ENCODE measurements around the gene COL4A4.

Gene COL4A4

DNA sequence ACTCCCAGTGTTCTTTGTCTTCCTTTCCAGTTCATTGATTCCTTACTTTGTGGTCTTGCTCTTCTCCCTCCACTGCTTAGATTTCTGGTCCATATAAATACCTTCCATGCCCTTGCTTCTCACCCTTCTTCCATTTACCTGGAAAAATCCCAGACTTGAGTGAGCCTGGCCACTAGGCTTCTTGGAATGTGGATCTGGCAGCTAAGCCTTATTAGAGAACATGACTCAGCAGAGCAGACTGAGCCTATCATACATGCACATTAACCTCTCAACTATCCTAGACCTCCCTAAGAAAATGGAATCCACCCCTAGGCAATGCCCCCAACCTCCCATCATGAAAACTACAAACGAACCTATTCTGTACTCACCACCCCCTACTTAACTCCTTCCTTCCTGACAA, 200.5 kb downstream of the COL4A4 start:
- H3F3A ChIP-seq (ENCODE audit: insufficient read depth, low read length) = no peaks in the 10 kb centered on the region
- H4K20me1 ChIP-seq (ENCODE audit: insufficient read depth, low read length) = no peaks in the 10 kb centered on the region
- no peak overlapping the region for H3K4me2 ChIP-seq (ENCODE audit: low read depth, low read length)

GRCh38 chr2:226962176-226962773, 201.7 kb downstream of the COL4A4 start:
- no peaks in the 10 kb centered on the region for H3K36me3 ChIP-seq (replicated peaks; ENCODE audit: insufficient read depth, low read length)
- no peak overlapping the region for H3K4me3 ChIP-seq (ENCODE audit: low read length)
- no peak for TF ChIP-seq EZH2 (optimal IDR thresholded peaks at IDR 0.05; ENCODE audit: low read depth, low read length)
- TF ChIP-seq CTCF (IDR thresholded peaks at IDR 0.05; ENCODE audit: low read length) = no peak
- no peak for TF ChIP-seq EZH2phosphoT487 (IDR thresholded peaks at IDR 0.05; ENCODE audit: low read length)
- no peak overlapping the region for H3K9ac ChIP-seq (ENCODE audit: low read length)
- no peak overlapping the region for H3K27ac ChIP-seq (ENCODE audit: low read length)
- H3F3A ChIP-seq (ENCODE audit: insufficient read depth, low read length) = no peaks in the 10 kb centered on the region
- no peaks in the 10 kb centered on the region for H3K9me3 ChIP-seq (replicated peaks; ENCODE audit: insufficient read depth, low read length)
- H3K79me2 ChIP-seq (ENCODE audit: low read length) = 0 out of 2 replicates have a peak, but pooled peaks cover 3% of the 10 kb centered on the region
- no peak overlapping the region for H2AFZ ChIP-seq (ENCODE audit: low read length)
- H4K20me1 ChIP-seq (ENCODE audit: insufficient read depth, low read length) = no peaks in the 10 kb centered on the region
- no peak for DNase-seq
- H3K27me3 ChIP-seq (replicated peaks; ENCODE audit: insufficient read depth, low read length) = no peaks in the 10 kb centered on the region
- H3K9me2 ChIP-seq (replicated peaks; ENCODE audit: insufficient read depth, low read length) = no peaks in the 10 kb centered on the region
- no peaks in the 10 kb centered on the region for H3K4me1 ChIP-seq (ENCODE audit: low read length)
- H3K4me2 ChIP-seq (ENCODE audit: low read depth, low read length) = no peak overlapping the region

More for the DNA sequence above, 200.5 kb downstream of the COL4A4 start:
- DNase-seq = no peak
- no peaks in the 10 kb centered on the region for H3K27me3 ChIP-seq (replicated peaks; ENCODE audit: insufficient read depth, low read length)
- TF ChIP-seq EZH2phosphoT487 (IDR thresholded peaks at IDR 0.05; ENCODE audit: low read length) (no peak), CTCF (IDR thresholded peaks at IDR 0.05; ENCODE audit: low read length) (no peak), EZH2 (optimal IDR thresholded peaks at IDR 0.05; ENCODE audit: low read depth, low read length) (no peak)
- H3K9me3 ChIP-seq (replicated peaks; ENCODE audit: insufficient read depth, low read length) = no peaks in the 10 kb centered on the region
- no peaks in the 10 kb centered on the region for H3K4me1 ChIP-seq (ENCODE audit: low read length)
- 0 out of 2 replicates have a peak, but pooled peaks cover 3% of the 10 kb centered on the region for H3K79me2 ChIP-seq (ENCODE audit: low read length)
- no peak overlapping the region for H3K27ac ChIP-seq (ENCODE audit: low read length)
- H3K4me3 ChIP-seq (ENCODE audit: low read length) = no peak overlapping the region
- H2AFZ ChIP-seq (ENCODE audit: low read length) = no peak overlapping the region
- no peaks in the 10 kb centered on the region for H3K36me3 ChIP-seq (replicated peaks; ENCODE audit: insufficient read depth, low read length)
- H3K9me2 ChIP-seq (replicated peaks; ENCODE audit: insufficient read depth, low read length) = no peaks in the 10 kb centered on the region
- H3K9ac ChIP-seq (ENCODE audit: low read length) = no peak overlapping the region

- H3F3A ChIP-seq (ENCODE audit: insufficient read depth, low read length) = no peaks in the 10 kb centered on the region
Observed at GRCh38 chr2:226959418-226959817, 204.6 kb downstream of the COL4A4 start.

More at GRCh38 chr2:226959418-226959817, 204.6 kb downstream of the COL4A4 start:
- no peaks in the 10 kb centered on the region for H3K9me2 ChIP-seq (replicated peaks; ENCODE audit: insufficient read depth, low read length)
- no peak overlapping the region for H2AFZ ChIP-seq (ENCODE audit: low read length)
- no peaks in the 10 kb centered on the region for H3K4me1 ChIP-seq (ENCODE audit: low read length)
- TF ChIP-seq EZH2 (optimal IDR thresholded peaks at IDR 0.05; ENCODE audit: low read depth, low read length) (no peak), CTCF (IDR thresholded peaks at IDR 0.05; ENCODE audit: low read length) (no peak), EZH2phosphoT487 (IDR thresholded peaks at IDR 0.05; ENCODE audit: low read length) (no peak)
- H4K20me1 ChIP-seq (ENCODE audit: insufficient read depth, low read length) = no peaks in the 10 kb centered on the region
- no peak overlapping the region for H3K4me3 ChIP-seq (ENCODE audit: low read length)
- H3K4me2 ChIP-seq (ENCODE audit: low read depth, low read length) = no peak overlapping the region
- H3K36me3 ChIP-seq (replicated peaks; ENCODE audit: insufficient read depth, low read length) = no peaks in the 10 kb centered on the region
- no peak overlapping the region for H3K27ac ChIP-seq (ENCODE audit: low read length)
- no peak overlapping the region for H3K9ac ChIP-seq (ENCODE audit: low read length)
- H3K79me2 ChIP-seq (ENCODE audit: low read length) = 0 out of 2 replicates have a peak, but pooled peaks cover 3% of the 10 kb centered on the region
- no peaks in the 10 kb centered on the region for H3K27me3 ChIP-seq (replicated peaks; ENCODE audit: insufficient read depth, low read length)
- no peaks in the 10 kb centered on the region for H3K9me3 ChIP-seq (replicated peaks; ENCODE audit: insufficient read depth, low read length)
- DNase-seq = no peak
